Hepatocyte (in vitro differentiated cells): ENCODE data around the gene PPP1R27. TPM values are rescaled to one million over a fixed set of nuclear protein-coding genes. Genes with fewer than 3 reads are reported as not detected.

Source experiments
- DNase-seq: peaks from one replicate; pipeline ENCODE4 v3.0.0-alpha.2; 2016; ENCODE audit warnings: low spot score
- H2AFZ ChIP-seq: fragments of 200-600 bp; sonication (generic); 2 replicates; pipeline ENCODE4 v1.6.0; 2016; ENCODE audit warnings: antibody characterized with exemption, mild to moderate bottlenecking
- H3K27ac ChIP-seq: fragments of 200-600 bp; sonication (generic); 2 replicates; pipeline ENCODE4 v1.5.1; 2016; ENCODE audit warnings: mild to moderate bottlenecking
- H3K27me3 ChIP-seq: fragments of 200-600 bp; sonication (generic); 2 replicates; pipeline ENCODE4 v1.6.1; 2016
- H3K36me3 ChIP-seq: fragments of 200-600 bp; sonication (generic); replicated peaks from 2 replicates; pipeline ENCODE4 v1.5.1; 2016; ENCODE audit warnings: low read depth; ENCODE audit not compliant: insufficient read depth
- H3K4me1 ChIP-seq: fragments of 200-600 bp; sonication (generic); 2 replicates; pipeline ENCODE4 v1.5.1; 2016; ENCODE audit warnings: mild to moderate bottlenecking, moderate library complexity; ENCODE audit not compliant: insufficient read depth
- H3K4me2 ChIP-seq: fragments of 200-600 bp; sonication (generic); 2 replicates; pipeline ENCODE4 v1.6.0; 2016
- H3K4me3 ChIP-seq: fragments of 200-600 bp; sonication (generic); 2 replicates; pipeline ENCODE4 v1.5.1; 2016; ENCODE audit warnings: mild to moderate bottlenecking
- H3K79me2 ChIP-seq: fragments of 200-600 bp; sonication (generic); 2 replicates; pipeline ENCODE4 v1.6.0; 2017; ENCODE audit warnings: mild to moderate bottlenecking
- H3K9me2 ChIP-seq: fragments of 200-600 bp; sonication (generic); replicated peaks from 2 replicates; pipeline ENCODE4 v1.6.0; 2017; ENCODE audit warnings: mild to moderate bottlenecking; ENCODE audit not compliant: insufficient read depth
- H3K9me3 ChIP-seq: fragments of 200-600 bp; sonication (generic); 2 replicates; pipeline ENCODE4 v1.5.1; 2016; ENCODE audit warnings: low read depth, mild to moderate bottlenecking
- H4K20me1 ChIP-seq: fragments of 200-600 bp; sonication (generic); 2 replicates; pipeline ENCODE4 v1.6.0; 2016; ENCODE audit warnings: mild to moderate bottlenecking; ENCODE audit not compliant: insufficient read depth, poor library complexity, severe bottlenecking
- EZH2 ChIP-seq: fragments of 200-600 bp; sonication (generic); IDR thresholded peaks from 2 replicates; pipeline ENCODE4 v1.6.1; 2016; ENCODE audit warnings: antibody characterized with exemption, mild to moderate bottlenecking, borderline replicate concordance
- EZH2phosphoT487 ChIP-seq: fragments of 200-600 bp; sonication (generic); IDR thresholded peaks from one replicate; pipeline ENCODE4 v1.6.1; 2018; ENCODE audit warnings: antibody characterized with exemption, mild to moderate bottlenecking, low read depth, moderate library complexity; ENCODE audit not compliant: unreplicated experiment, severe bottlenecking
- WGBS: methylation state at CpG from one replicate; pipeline ENCODE4 v1.1.6; 2016; ENCODE audit warnings: low lambda C conversion rate; ENCODE audit errors: missing lambda C conversion rate; 5-methylcytosine and 5-hydroxymethylcytosine counted together
- polyA plus RNA-seq: library from polyadenylated mRNA; unstranded; fragments of >200 nt; fragmentation: Nextera tagmentation; extraction: Ambion mirVana; gene quantifications from 2 replicates; pipeline ENCODE4 v1.2.1, GENCODE V29; 2016
- total RNA-seq: library from RNA; depleted of rRNA; stranded (reverse); fragments of >200 nt; gene quantifications from 2 replicates; pipeline ENCODE4 v1.2.3, GENCODE V29; 2014
- TF ChIP-seq, protein P1 (sequence below): fragments of 200-600 bp; sonication (generic); IDR thresholded peaks from 2 replicates; pipeline ENCODE4 v1.5.1; 2016; ENCODE audit warnings: antibody characterized with exemption, mild to moderate bottlenecking; ENCODE audit not compliant: poor library complexity

Gene PPP1R27
- total and polyA plus RNA-seq, 2 experiments from 2014 or later = 0.56 TPM; not detected in 1

DNA sequence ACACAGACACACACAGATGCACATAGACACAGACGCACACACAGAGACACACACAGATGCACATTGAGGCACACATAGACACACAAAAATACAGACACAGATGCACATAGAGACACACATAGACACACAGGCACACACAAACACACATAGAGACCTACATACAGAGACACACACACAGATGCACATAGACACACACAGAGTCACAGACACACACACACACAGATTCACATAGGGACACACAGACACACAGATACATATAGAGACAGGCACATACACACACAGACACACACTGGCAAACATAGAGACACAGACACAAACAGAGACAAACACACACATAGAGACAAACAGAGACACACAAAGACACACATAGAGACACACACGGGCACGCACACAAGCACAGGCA lies 40.8 kb downstream of the PPP1R27 start:
- no peaks in the 10 kb centered on the region for H3K79me2 ChIP-seq
- H3K9me3 ChIP-seq = no peaks in the 10 kb centered on the region
- no peak for DNase-seq
- no peaks in the 10 kb centered on the region for H4K20me1 ChIP-seq
- H3K27ac ChIP-seq = no peak overlapping the region
- H3K4me2 ChIP-seq = no peak overlapping the region
- H3K4me1 ChIP-seq = no peaks in the 10 kb centered on the region
- H3K36me3 ChIP-seq = no peaks in the 10 kb centered on the region
- 96% methylated on average over 3 of the region's 3 CpGs for WGBS
- H3K9me2 ChIP-seq = no peaks in the 10 kb centered on the region
- no peak overlapping the region for H3K4me3 ChIP-seq
- no peak overlapping the region for H2AFZ ChIP-seq
- no peaks in the 10 kb centered on the region for H3K27me3 ChIP-seq
- TF ChIP-seq, protein P1, sequence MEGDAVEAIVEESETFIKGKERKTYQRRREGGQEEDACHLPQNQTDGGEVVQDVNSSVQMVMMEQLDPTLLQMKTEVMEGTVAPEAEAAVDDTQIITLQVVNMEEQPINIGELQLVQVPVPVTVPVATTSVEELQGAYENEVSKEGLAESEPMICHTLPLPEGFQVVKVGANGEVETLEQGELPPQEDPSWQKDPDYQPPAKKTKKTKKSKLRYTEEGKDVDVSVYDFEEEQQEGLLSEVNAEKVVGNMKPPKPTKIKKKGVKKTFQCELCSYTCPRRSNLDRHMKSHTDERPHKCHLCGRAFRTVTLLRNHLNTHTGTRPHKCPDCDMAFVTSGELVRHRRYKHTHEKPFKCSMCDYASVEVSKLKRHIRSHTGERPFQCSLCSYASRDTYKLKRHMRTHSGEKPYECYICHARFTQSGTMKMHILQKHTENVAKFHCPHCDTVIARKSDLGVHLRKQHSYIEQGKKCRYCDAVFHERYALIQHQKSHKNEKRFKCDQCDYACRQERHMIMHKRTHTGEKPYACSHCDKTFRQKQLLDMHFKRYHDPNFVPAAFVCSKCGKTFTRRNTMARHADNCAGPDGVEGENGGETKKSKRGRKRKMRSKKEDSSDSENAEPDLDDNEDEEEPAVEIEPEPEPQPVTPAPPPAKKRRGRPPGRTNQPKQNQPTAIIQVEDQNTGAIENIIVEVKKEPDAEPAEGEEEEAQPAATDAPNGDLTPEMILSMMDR = no peak
- no peak for TF ChIP-seq EZH2phosphoT487

DNA sequence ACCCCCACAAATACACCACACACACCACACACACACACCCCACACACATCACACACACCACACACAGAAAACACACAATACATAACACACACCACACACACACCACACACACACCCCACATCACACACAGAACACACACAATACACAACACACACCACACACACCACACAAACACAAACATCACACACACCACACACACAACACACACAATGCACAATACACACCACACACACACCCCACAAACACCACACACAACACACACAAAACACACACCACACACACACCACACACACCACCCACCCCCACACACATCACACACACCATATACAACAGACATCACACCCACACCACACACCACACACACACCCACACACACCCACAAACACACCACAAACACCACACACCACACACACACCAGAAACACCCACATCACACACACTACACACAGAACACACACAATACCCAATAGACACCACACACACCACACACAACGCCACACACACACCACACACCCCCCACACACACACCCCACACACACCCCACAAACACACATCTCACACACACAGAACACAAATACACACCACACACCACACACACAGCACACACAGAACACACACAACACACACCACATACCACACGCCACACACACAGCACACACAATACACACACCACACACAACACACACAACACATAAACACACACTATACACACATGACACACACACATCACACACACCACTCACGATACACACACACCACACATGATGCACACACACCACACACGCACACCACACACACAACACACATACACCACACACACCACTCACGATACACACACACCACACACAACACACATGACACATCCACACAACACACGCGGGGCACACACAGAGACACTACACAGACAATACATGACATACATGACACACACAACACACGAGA lies 41.9 kb downstream of the PPP1R27 start:
- no peak overlapping the region for H2AFZ ChIP-seq
- no peaks in the 10 kb centered on the region for H3K9me2 ChIP-seq
- no peaks in the 10 kb centered on the region for H3K36me3 ChIP-seq
- H3K4me3 ChIP-seq = no peak overlapping the region
- H3K27me3 ChIP-seq = no peaks in the 10 kb centered on the region
- no peak for DNase-seq
- H4K20me1 ChIP-seq = no peaks in the 10 kb centered on the region
- no peaks in the 10 kb centered on the region for H3K79me2 ChIP-seq
- H3K9me3 ChIP-seq = no peaks in the 10 kb centered on the region
- H3K27ac ChIP-seq = no peak overlapping the region
- WGBS = 94% methylated on average over 8 of the region's 8 CpGs
- TF ChIP-seq, protein P1 = no peak
- TF ChIP-seq EZH2phosphoT487 (no peak), EZH2 (no peak)
- H3K4me1 ChIP-seq = no peaks in the 10 kb centered on the region
- no peak overlapping the region for H3K4me2 ChIP-seq

Other genes with a start within 250 kb of the PPP1R27 start
- 48.2 and 54.6 TPM in 2 replicates for gene NPLOC4, start 197.9 kb downstream of the PPP1R27 start, total RNA-seq
- 53.7 and 56.1 TPM in 2 replicates for gene NPLOC4, start 197.9 kb downstream of the PPP1R27 start, polyA plus RNA-seq
- gene TSPAN10, start 197.9 kb downstream of the PPP1R27 start, total RNA-seq = 1.4 and 3.5 TPM in 2 replicates
- 12.0 and 15.2 TPM in 2 replicates for gene TSPAN10, start 197.9 kb downstream of the PPP1R27 start, polyA plus RNA-seq
- 0.87 and 2.1 TPM in 2 replicates for gene PDE6G, start 178.5 kb downstream of the PPP1R27 start, total RNA-seq
- 0.37 and 0.83 TPM in 2 replicates for gene PDE6G, start 178.5 kb downstream of the PPP1R27 start, polyA plus RNA-seq
- 22.3 and 37.8 TPM in 2 replicates for gene OXLD1, start 168.4 kb downstream of the PPP1R27 start, total RNA-seq
- gene OXLD1, start 168.4 kb downstream of the PPP1R27 start, polyA plus RNA-seq = 39.8 and 55.2 TPM in 2 replicates
- 8.3 and 9.1 TPM in 2 replicates for gene CCDC137, start 168.3 kb downstream of the PPP1R27 start, total RNA-seq
- 20.5 and 23.0 TPM in 2 replicates for gene CCDC137, start 168.3 kb downstream of the PPP1R27 start, polyA plus RNA-seq
- gene ARL16, start 151.3 kb downstream of the PPP1R27 start, total RNA-seq = 34.2 and 38.8 TPM in 2 replicates
- 64.6 and 70.6 TPM in 2 replicates for gene ARL16, start 151.3 kb downstream of the PPP1R27 start, polyA plus RNA-seq
- gene HGS, start 151.0 kb downstream of the PPP1R27 start, total RNA-seq = 47.3 and 59.2 TPM in 2 replicates
- gene HGS, start 151.0 kb downstream of the PPP1R27 start, polyA plus RNA-seq = 128 and 142 TPM in 2 replicates
- 24.5 and 37.0 TPM in 2 replicates for gene MRPL12, start 131.7 kb downstream of the PPP1R27 start, total RNA-seq
- 94.6 and 96.1 TPM in 2 replicates for gene MRPL12, start 131.7 kb downstream of the PPP1R27 start, polyA plus RNA-seq
- gene SLC25A10, start 122.8 kb downstream of the PPP1R27 start, total RNA-seq = 27.5 and 31.3 TPM in 2 replicates
- gene SLC25A10, start 122.8 kb downstream of the PPP1R27 start, polyA plus RNA-seq = 34.8 and 53.2 TPM in 2 replicates
- 2.4 and 2.9 TPM in 2 replicates for gene GCGR, start 30.9 kb downstream of the PPP1R27 start, total RNA-seq
- gene GCGR, start 30.9 kb downstream of the PPP1R27 start, polyA plus RNA-seq = 2.5 and 3.8 TPM in 2 replicates
- 63.3 and 66.1 TPM in 2 replicates for gene MCRIP1, start 1.8 kb downstream of the PPP1R27 start, total RNA-seq
- gene MCRIP1, start 1.8 kb downstream of the PPP1R27 start, polyA plus RNA-seq = 118 and 138 TPM in 2 replicates
- gene P4HB, start 25.5 kb upstream of the PPP1R27 start, total RNA-seq = 1,163 and 1,316 TPM in 2 replicates
- 1,233 and 1,240 TPM in 2 replicates for gene P4HB, start 25.5 kb upstream of the PPP1R27 start, polyA plus RNA-seq
- 57.0 and 80.7 TPM in 2 replicates for gene ARHGDIA, start 36.3 kb upstream of the PPP1R27 start, total RNA-seq
- gene ARHGDIA, start 36.3 kb upstream of the PPP1R27 start, polyA plus RNA-seq = 295 and 311 TPM in 2 replicates
- gene ALYREF, start 56.5 kb upstream of the PPP1R27 start, total RNA-seq = 50.9 and 55.3 TPM in 2 replicates
- 96.4 and 106 TPM in 2 replicates for gene ALYREF, start 56.5 kb upstream of the PPP1R27 start, polyA plus RNA-seq
- gene ANAPC11, start 56.7 kb upstream of the PPP1R27 start, total RNA-seq = 129 and 155 TPM in 2 replicates
- gene ANAPC11, start 56.7 kb upstream of the PPP1R27 start, polyA plus RNA-seq = 307 and 345 TPM in 2 replicates
- gene NPB, start 67.2 kb upstream of the PPP1R27 start, total RNA-seq = 0.47 and 2.6 TPM in 2 replicates
- gene NPB, start 67.2 kb upstream of the PPP1R27 start, polyA plus RNA-seq = 2.2 and 3.2 TPM in 2 replicates
- gene PCYT2, start 76.3 kb upstream of the PPP1R27 start, total RNA-seq = 81.1 and 84.7 TPM in 2 replicates
- gene PCYT2, start 76.3 kb upstream of the PPP1R27 start, polyA plus RNA-seq = 124 and 126 TPM in 2 replicates
- 16.5 and 18.6 TPM in 2 replicates for gene SIRT7, start 83.1 kb upstream of the PPP1R27 start, total RNA-seq
- gene SIRT7, start 83.1 kb upstream of the PPP1R27 start, polyA plus RNA-seq = 35.2 and 36.0 TPM in 2 replicates
- gene MAFG, start 92.7 kb upstream of the PPP1R27 start, total RNA-seq = 18.1 and 21.3 TPM in 2 replicates
- 28.5 and 37.4 TPM in 2 replicates for gene MAFG, start 92.7 kb upstream of the PPP1R27 start, polyA plus RNA-seq
- 109 and 113 TPM in 2 replicates for gene PYCR1, start 102.2 kb upstream of the PPP1R27 start, total RNA-seq
- 149 and 162 TPM in 2 replicates for gene PYCR1, start 102.2 kb upstream of the PPP1R27 start, polyA plus RNA-seq
- not detected in 2 replicates for gene MYADML2, start 112.2 kb upstream of the PPP1R27 start, total RNA-seq
- gene MYADML2, start 112.2 kb upstream of the PPP1R27 start, polyA plus RNA-seq = 0.06 TPM in 2 replicates
- 1.0 and 1.8 TPM in 2 replicates for gene NOTUM, start 126.1 kb upstream of the PPP1R27 start, total RNA-seq
- gene NOTUM, start 126.1 kb upstream of the PPP1R27 start, polyA plus RNA-seq = 1.2 and 4.7 TPM in 2 replicates
- 27.5 and 28.4 TPM in 2 replicates for gene ASPSCR1, start 142.6 kb upstream of the PPP1R27 start, total RNA-seq
- gene ASPSCR1, start 142.6 kb upstream of the PPP1R27 start, polyA plus RNA-seq = 45.9 and 56.8 TPM in 2 replicates
- gene CENPX, start 187.8 kb upstream of the PPP1R27 start, total RNA-seq = 58.2 and 64.5 TPM in 2 replicates
- gene CENPX, start 187.8 kb upstream of the PPP1R27 start, polyA plus RNA-seq = 83.2 and 84.3 TPM in 2 replicates
- 12.8 and 15.5 TPM in 2 replicates for gene LRRC45, start 188.3 kb upstream of the PPP1R27 start, total RNA-seq
- gene LRRC45, start 188.3 kb upstream of the PPP1R27 start, polyA plus RNA-seq = 14.7 and 17.2 TPM in 2 replicates
- gene RAC3, start 196.6 kb upstream of the PPP1R27 start, total RNA-seq = 11.8 and 13.7 TPM in 2 replicates
- 5.2 and 5.5 TPM in 2 replicates for gene RAC3, start 196.6 kb upstream of the PPP1R27 start, polyA plus RNA-seq
- 118 and 125 TPM in 2 replicates for gene DCXR, start 202.6 kb upstream of the PPP1R27 start, total RNA-seq
- gene DCXR, start 202.6 kb upstream of the PPP1R27 start, polyA plus RNA-seq = 185 and 207 TPM in 2 replicates
- 39.6 and 43.2 TPM in 2 replicates for gene RFNG, start 216.8 kb upstream of the PPP1R27 start, total RNA-seq
- 109 and 118 TPM in 2 replicates for gene RFNG, start 216.8 kb upstream of the PPP1R27 start, polyA plus RNA-seq
- 101 and 124 TPM in 2 replicates for gene GPS1, start 216.8 kb upstream of the PPP1R27 start, total RNA-seq
- 160 and 167 TPM in 2 replicates for gene GPS1, start 216.8 kb upstream of the PPP1R27 start, polyA plus RNA-seq
- 71.5 and 71.9 TPM in 2 replicates for gene DUS1L, start 230.8 kb upstream of the PPP1R27 start, total RNA-seq
- 160 and 202 TPM in 2 replicates for gene DUS1L, start 230.8 kb upstream of the PPP1R27 start, polyA plus RNA-seq